Gastrocnemius medialis (tissue), 4 donors: Measurements from ENCODE around the gene TAF5L. TPM values are rescaled to one million over a fixed set of nuclear protein-coding genes. Genes with fewer than 3 reads are reported as not detected.

Source experiments
- ATAC-seq, 2 donors: fragments of 150-250 bp; one replicate each; pipeline ENCODE4 v1.9.1; 2016
- DNase-seq, 2 donors: peaks; one replicate each; pipeline ENCODE4 v3.0.0-alpha.2; 2019
- H3K27ac ChIP-seq, 4 donors: fragments of 200-600 bp; sonication (generic); 1 replicate in 1 of 4; 2 replicates in 3 of 4; pipeline ENCODE4 v1.5.1; 2016 to 2018; ENCODE audit warnings: mild to moderate bottlenecking in 2 of 4, moderate library complexity in 1 of 4
- H3K27me3 ChIP-seq, 3 donors: fragments of 200-600 bp; sonication (generic) in 2 of 3; 1 replicate in 1 of 3; 2 replicates in 2 of 3; pipeline versions ENCODE4 v1.5.1 to v1.6.0; 2016 to 2019; ENCODE audit warnings: mild to moderate bottlenecking in 1 of 3, moderate library complexity in 1 of 3
- H3K36me3 ChIP-seq, 2 donors: fragments of 200-600 bp; sonication (generic) in 1 of 2; one replicate each; pipeline ENCODE4 v1.5.1; 2017 to 2018
- H3K4me1 ChIP-seq, 2 donors: fragments of 200-600 bp; sonication (generic) in 1 of 2; one replicate each; pipeline ENCODE4 v1.5.1; 2016 to 2017; ENCODE audit warnings: mild to moderate bottlenecking in 2 of 2
- H3K4me3 ChIP-seq, 4 donors: fragments of 200-600 bp; sonication (generic) in 3 of 4; 1 replicate in 1 of 4; 2 replicates in 3 of 4; pipeline ENCODE4 v1.5.1; 2016 to 2019; ENCODE audit warnings: mild to moderate bottlenecking in 2 of 4
- H3K9me3 ChIP-seq, 3 donors: fragments of 200-600 bp; sonication (generic) in 2 of 3; 1 replicate in 1 of 3; 2 replicates in 2 of 3; pipeline ENCODE4 v1.5.1; 2016 to 2019
- POLR2A ChIP-seq, 2 donors: fragments of 450-650 bp; IDR thresholded peaks; one replicate each; pipeline ENCODE4 v1.6.1; 2017; ENCODE audit warnings: antibody characterized with exemption in 2 of 2, mild to moderate bottlenecking in 2 of 2, moderate library complexity in 2 of 2
- in situ Hi-C, 4 donors: fragments of 200-750 bp; cut with MboI; loops; one replicate each; pipeline versions ENCODE4 v1.15.0 to v1.8.0; 2017; ENCODE audit warnings: low sequenced_read_pairs in 4 of 4
- intact Hi-C: fragments of 100-400 bp; cut with DNase I; formaldehyde crosslinking; loops from one replicate; pipeline ENCODE4 v1.15.1; 2023; ENCODE audit warnings: low total_unique reads
- total RNA-seq, 4 donors: library from RNA; depleted of rRNA; stranded (reverse); fragments of >200 nt; gene quantifications; one replicate each; pipeline versions ENCODE4 v1.1.0 to v1.2.3, GENCODE V29; 2016
- TF ChIP-seq, protein P1 (sequence below), 5 experiments: fragments of 450-650 bp in 3 of 5; fragments of 200-600 bp in 2 of 5; sonication (generic) in 2 of 5; IDR thresholded peaks in 4 of 5; conservative IDR thresholded peaks in 1 of 5; 1 replicate in 4 of 5; 2 replicates in 1 of 5; pipeline ENCODE4 v1.5.1; 2016 to 2019; ENCODE audit warnings: antibody characterized with exemption in 5 of 5, mild to moderate bottlenecking in 3 of 5, moderate library complexity in 3 of 5

The TAF5L gene
- total RNA-seq, 4 donors from 2014 or later: 14.5 to 37.4 (median 24.3) TPM

GRCh38 chr1:229671310-229671709 is 45.4 kb upstream of the TAF5L start:
- no peaks in the 10 kb centered on the region for H3K4me1 ChIP-seq
- TF ChIP-seq, protein P1, sequence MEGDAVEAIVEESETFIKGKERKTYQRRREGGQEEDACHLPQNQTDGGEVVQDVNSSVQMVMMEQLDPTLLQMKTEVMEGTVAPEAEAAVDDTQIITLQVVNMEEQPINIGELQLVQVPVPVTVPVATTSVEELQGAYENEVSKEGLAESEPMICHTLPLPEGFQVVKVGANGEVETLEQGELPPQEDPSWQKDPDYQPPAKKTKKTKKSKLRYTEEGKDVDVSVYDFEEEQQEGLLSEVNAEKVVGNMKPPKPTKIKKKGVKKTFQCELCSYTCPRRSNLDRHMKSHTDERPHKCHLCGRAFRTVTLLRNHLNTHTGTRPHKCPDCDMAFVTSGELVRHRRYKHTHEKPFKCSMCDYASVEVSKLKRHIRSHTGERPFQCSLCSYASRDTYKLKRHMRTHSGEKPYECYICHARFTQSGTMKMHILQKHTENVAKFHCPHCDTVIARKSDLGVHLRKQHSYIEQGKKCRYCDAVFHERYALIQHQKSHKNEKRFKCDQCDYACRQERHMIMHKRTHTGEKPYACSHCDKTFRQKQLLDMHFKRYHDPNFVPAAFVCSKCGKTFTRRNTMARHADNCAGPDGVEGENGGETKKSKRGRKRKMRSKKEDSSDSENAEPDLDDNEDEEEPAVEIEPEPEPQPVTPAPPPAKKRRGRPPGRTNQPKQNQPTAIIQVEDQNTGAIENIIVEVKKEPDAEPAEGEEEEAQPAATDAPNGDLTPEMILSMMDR (IDR thresholded peaks at IDR 0.05 in 4 of 5, conservative IDR thresholded peaks at IDR 0.05 in 1 of 5): no peak
- TF ChIP-seq POLR2A (IDR thresholded peaks at IDR 0.05): no peak
- H3K27ac ChIP-seq: no peak overlapping the region
- ATAC-seq: no peak
- no peaks in the 10 kb centered on the region for H3K36me3 ChIP-seq
- in situ Hi-C loops: loop anchor here in 2 of 4 donors (10.0 to 25.0 kb wide), 2 partner anchors 316 to 653 kb away; no protein-coding TSS in a partner anchor
- intact Hi-C loops: no loop called here
- H3K4me3 ChIP-seq: no peak overlapping the region
- DNase-seq: no peak
- no peaks in the 10 kb centered on the region for H3K9me3 ChIP-seq
- H3K27me3 ChIP-seq: no peaks in the 10 kb centered on the region

- Histone ChIP-seq H3K27ac (no peak overlapping the region), H3K4me1 (peaks cover 0 to 2% of the 10 kb centered on the region in 2 donors), H3K36me3 (no peaks in the 10 kb centered on the region), H3K9me3 (no peaks in the 10 kb centered on the region), H3K4me3 (no peak overlapping the region), H3K27me3 (no peaks in the 10 kb centered on the region)
- no peak for DNase-seq
- in situ Hi-C loops: loop anchor here in 2 of 4 donors (10.0 to 25.0 kb wide), 2 partner anchors 318 to 645 kb away; no protein-coding TSS in a partner anchor
- intact Hi-C loops: loop anchor here (10.0 kb wide), 2 partner anchors 325 to 545 kb away; no protein-coding TSS in a partner anchor
- no peak for TF ChIP-seq POLR2A (IDR thresholded peaks at IDR 0.05)
- TF ChIP-seq, protein P1 (IDR thresholded peaks at IDR 0.05 in 4 of 5, conservative IDR thresholded peaks at IDR 0.05 in 1 of 5): no peak
- no peak for ATAC-seq
Observed at GRCh38 chr1:229669333-229669732, 43.4 kb upstream of the TAF5L start.

DNA sequence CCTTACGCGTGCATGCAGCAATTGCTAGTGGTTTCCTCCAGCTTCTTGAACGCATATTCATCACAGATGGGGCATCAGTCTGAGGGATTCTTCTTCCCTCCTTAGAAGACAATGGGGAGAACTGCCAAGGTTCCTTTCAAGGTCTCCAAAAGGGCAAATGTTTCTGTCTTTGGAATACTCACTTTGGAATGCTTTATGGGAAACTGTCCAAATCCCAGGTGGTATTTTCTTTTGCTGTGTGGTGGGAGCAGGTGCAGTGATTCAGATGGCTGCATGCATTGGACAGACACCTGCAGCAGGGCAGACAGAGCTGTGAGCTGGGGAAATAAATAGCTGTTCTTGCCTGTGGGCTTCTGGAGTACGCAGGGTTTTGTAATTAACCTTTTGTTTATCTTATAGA is 40.7 kb upstream of the TAF5L start:
- intact Hi-C loops: loop anchor here (10.0 kb wide), 2 partner anchors 328 to 548 kb away; no protein-coding TSS in a partner anchor

DNA sequence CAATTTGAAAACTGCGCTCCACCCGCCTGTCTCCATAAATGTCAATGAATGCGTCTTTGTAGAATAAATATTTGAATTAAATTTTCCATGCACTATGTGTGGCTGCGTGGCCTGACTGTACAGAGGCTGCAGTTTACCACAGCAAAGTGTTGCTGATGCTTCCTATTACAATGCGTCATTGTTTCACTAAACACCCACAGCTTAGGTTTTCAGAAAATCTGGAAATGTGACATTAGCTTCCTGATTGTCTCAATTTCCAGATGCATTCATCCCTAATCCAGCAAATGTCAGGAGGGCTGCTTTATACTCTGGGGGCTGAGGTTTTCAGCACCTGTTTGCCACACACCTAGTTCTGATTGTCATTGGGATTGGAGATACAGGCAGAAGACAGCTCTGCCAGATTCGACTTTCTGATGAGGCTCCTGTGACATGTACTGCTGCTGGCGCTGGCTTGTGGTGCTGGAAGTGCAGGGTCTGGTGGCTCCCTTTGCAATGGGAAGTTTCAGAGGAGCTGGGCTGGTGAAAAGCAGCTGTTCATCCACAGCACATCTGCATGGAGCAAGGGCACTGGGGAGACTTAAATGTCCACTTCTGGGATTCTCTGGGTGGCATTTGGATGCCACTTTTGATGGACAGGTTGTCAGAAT is 40.1 kb upstream of the TAF5L start:
- Histone ChIP-seq H3K4me1 (peaks cover 0 to 7% of the 10 kb centered on the region in 2 donors), H3K27me3 (no peaks in the 10 kb centered on the region), H3K36me3 (peaks cover 0 to under 1% of the 10 kb centered on the region in 2 donors), H3K4me3 (no peak overlapping the region), H3K27ac (no peak overlapping the region), H3K9me3 (no peaks in the 10 kb centered on the region)
- intact Hi-C loops: loop anchor here (10.0 kb wide), 2 partner anchors 329 to 549 kb away; no protein-coding TSS in a partner anchor
- ATAC-seq (no peak), DNase-seq (no peak)
- in situ Hi-C loops: loop anchor here in 2 of 4 donors (10.0 to 25.0 kb wide), 2 partner anchors 321 to 649 kb away; no protein-coding TSS in a partner anchor
- no peak for TF ChIP-seq POLR2A (IDR thresholded peaks at IDR 0.05)
- TF ChIP-seq, protein P1 (IDR thresholded peaks at IDR 0.05 in 4 of 5, conservative IDR thresholded peaks at IDR 0.05 in 1 of 5): no peak

More for the DNA sequence above, 40.7 kb upstream of the TAF5L start:
- H3K27ac ChIP-seq: no peak overlapping the region
- H3K36me3 ChIP-seq: no peaks in the 10 kb centered on the region
- no peak overlapping the region for H3K4me3 ChIP-seq
- H3K27me3 ChIP-seq: no peaks in the 10 kb centered on the region
- no peaks in the 10 kb centered on the region for H3K9me3 ChIP-seq
- in situ Hi-C loops: loop anchor here in 2 of 4 donors (10.0 to 25.0 kb wide), 2 partner anchors 321 to 648 kb away; no protein-coding TSS in a partner anchor
- no peak for ATAC-seq
- peaks cover 0 to 5% of the 10 kb centered on the region in 2 donors for H3K4me1 ChIP-seq
- no peak for TF ChIP-seq POLR2A (IDR thresholded peaks at IDR 0.05)
- TF ChIP-seq, protein P1 (IDR thresholded peaks at IDR 0.05 in 4 of 5, conservative IDR thresholded peaks at IDR 0.05 in 1 of 5): no peak
- DNase-seq: no peak
